OCI-LY3 (cell line): ENCODE results near the gene B4GALNT3.

Source experiments
- H2AFZ ChIP-seq: fragments of 200-600, 300-600 bp; shearing (Covaris generic); 2 replicates; pipeline ENCODE4 v1.6.0; 2014; ENCODE audit warnings: antibody characterized with exemption, low read depth, low read length
- H3K27ac ChIP-seq: fragments of 200-600, 300-600 bp; sonication (generic); 2 replicates; pipeline ENCODE4 v1.5.1; 2014; ENCODE audit warnings: mild to moderate bottlenecking, low read length, moderate library complexity, mixed read lengths
- H3K27me3 ChIP-seq: fragments of 200-600, 300-600 bp; sonication (generic); 2 replicates; pipeline ENCODE4 v1.6.1; 2014; ENCODE audit warnings: low read depth, low read length, mixed read lengths
- H3K36me3 ChIP-seq: fragments of 200-600, 300-600 bp; sonication (generic); replicated peaks from 2 replicates; pipeline ENCODE3; 2014; ENCODE audit warnings: low read depth, low read length, mixed read lengths
- H3K4me1 ChIP-seq: fragments of 300-600, 200-600 bp; sonication (generic); 2 replicates; pipeline ENCODE4 v1.6.1; 2014; ENCODE audit warnings: low read length, mixed read lengths
- H3K4me2 ChIP-seq: fragments of 200-600, 300-600 bp; sonication (generic); 2 replicates; pipeline ENCODE4 v1.6.1; 2014; ENCODE audit warnings: low read length, mixed read lengths
- H3K4me3 ChIP-seq: fragments of 300-600, 200-600 bp; sonication (generic); 2 replicates; pipeline ENCODE4 v1.5.1; 2014; ENCODE audit warnings: antibody characterized with exemption, mild to moderate bottlenecking, low read length, moderate library complexity
- H3K79me2 ChIP-seq: fragments of 300-600, 200-600 bp; shearing (Covaris generic); 2 replicates; pipeline ENCODE4 v1.6.1; 2014; ENCODE audit warnings: mild to moderate bottlenecking, low read length, mixed read lengths
- H3K9ac ChIP-seq: fragments of 300-600, 200-600 bp; shearing (Covaris generic); 2 replicates; pipeline ENCODE4 v1.6.0; 2014; ENCODE audit warnings: mild to moderate bottlenecking, low read length, moderate library complexity
- H3K9me3 ChIP-seq: fragments of 200-600, 300-600 bp; shearing (Covaris generic); 2 replicates; pipeline ENCODE4 v1.6.1; 2014; ENCODE audit warnings: low read length, mixed read lengths; ENCODE audit not compliant: insufficient read depth
- H4K20me1 ChIP-seq: fragments of 200-600, 300-600 bp; sonication (generic); 2 replicates; pipeline ENCODE4 v1.6.1; 2016; ENCODE audit warnings: low read length, mixed read lengths; ENCODE audit not compliant: insufficient read depth
- CTCF ChIP-seq: fragments of 200-600, 300-600 bp; sonication (generic); IDR thresholded peaks from 2 replicates; pipeline ENCODE4 v1.5.1; 2014; ENCODE audit warnings: antibody characterized with exemption, low read length, low read depth
- EZH2phosphoT487 ChIP-seq: fragments of 200-600 bp; shearing (Covaris generic); IDR thresholded peaks from 2 replicates; pipeline ENCODE4 v1.6.1; 2018; ENCODE audit warnings: antibody characterized with exemption, mixed run types, low read depth

The B4GALNT3 gene

GRCh38 chr12:459050-459429, 699 bp upstream of the B4GALNT3 start:
- Histone ChIP-seq H3K4me3 (no peak overlapping the region), H3K9me3 (no peaks in the 10 kb centered on the region), H3K4me1 (no peaks in the 10 kb centered on the region), H2AFZ (no peak overlapping the region), H3K27ac (no peak overlapping the region), H4K20me1 (no peaks in the 10 kb centered on the region), H3K4me2 (no peak overlapping the region), H3K79me2 (no peaks in the 10 kb centered on the region), H3K27me3 (no peaks in the 10 kb centered on the region), H3K36me3 (no peaks in the 10 kb centered on the region), H3K9ac (no peak overlapping the region)
- TF ChIP-seq CTCF (no peak), EZH2phosphoT487 (no peak)

GRCh38 chr12:460261-461230, 807 bp downstream of the B4GALNT3 start:
- no peaks in the 10 kb centered on the region for H4K20me1 ChIP-seq
- no peaks in the 10 kb centered on the region for H3K79me2 ChIP-seq
- no peaks in the 10 kb centered on the region for H3K36me3 ChIP-seq
- H3K9ac ChIP-seq = no peak overlapping the region
- no peaks in the 10 kb centered on the region for H3K27me3 ChIP-seq
- peak overlapping the region; percentile 66 for H3K4me3 ChIP-seq
- H3K9me3 ChIP-seq = no peaks in the 10 kb centered on the region
- TF ChIP-seq EZH2phosphoT487 (no peak), CTCF (no peak)
- H2AFZ ChIP-seq = no peak overlapping the region
- no peak overlapping the region for H3K27ac ChIP-seq
- peak overlapping the region; percentile 34 for H3K4me2 ChIP-seq
- H3K4me1 ChIP-seq = no peaks in the 10 kb centered on the region

- Histone ChIP-seq H3K9ac (no peak overlapping the region), H4K20me1 (no peaks in the 10 kb centered on the region), H2AFZ (no peak overlapping the region), H3K4me2 (no peak overlapping the region), H3K36me3 (no peaks in the 10 kb centered on the region), H3K4me3 (no peak overlapping the region), H3K4me1 (no peaks in the 10 kb centered on the region), H3K27me3 (no peaks in the 10 kb centered on the region), H3K27ac (no peak overlapping the region), H3K9me3 (no peaks in the 10 kb centered on the region), H3K79me2 (no peaks in the 10 kb centered on the region)
- no peak for TF ChIP-seq CTCF
- no peak for TF ChIP-seq EZH2phosphoT487
Measured at GRCh38 chr12:461425-461824, 1.7 kb downstream of the B4GALNT3 start.

- Histone ChIP-seq H3K4me2 (no peak overlapping the region), H3K27me3 (no peaks in the 10 kb centered on the region), H3K9ac (no peak overlapping the region), H3K36me3 (no peaks in the 10 kb centered on the region), H3K79me2 (no peaks in the 10 kb centered on the region), H3K4me1 (no peaks in the 10 kb centered on the region), H4K20me1 (no peaks in the 10 kb centered on the region), H3K4me3 (no peak overlapping the region), H2AFZ (no peak overlapping the region), H3K9me3 (no peaks in the 10 kb centered on the region), H3K27ac (no peak overlapping the region)
- no peak for TF ChIP-seq CTCF
- TF ChIP-seq EZH2phosphoT487 = no peak
Measured at GRCh38 chr12:462936-463705, 3.4 kb downstream of the B4GALNT3 start.
